ENCODE measurements around the gene OR5I1. TPM values are rescaled to one million over a fixed set of nuclear protein-coding genes. Genes with fewer than 3 reads are reported as not detected.
"Not testable (repeated sequence)": the region's sequence is repeated elsewhere in the genome, so short reads cannot be mapped to it uniquely, and the experiment has no call there.

Gene OR5I1
- total and polyA plus RNA-seq, 2 experiments from 2014 or later = not detected

DNA sequence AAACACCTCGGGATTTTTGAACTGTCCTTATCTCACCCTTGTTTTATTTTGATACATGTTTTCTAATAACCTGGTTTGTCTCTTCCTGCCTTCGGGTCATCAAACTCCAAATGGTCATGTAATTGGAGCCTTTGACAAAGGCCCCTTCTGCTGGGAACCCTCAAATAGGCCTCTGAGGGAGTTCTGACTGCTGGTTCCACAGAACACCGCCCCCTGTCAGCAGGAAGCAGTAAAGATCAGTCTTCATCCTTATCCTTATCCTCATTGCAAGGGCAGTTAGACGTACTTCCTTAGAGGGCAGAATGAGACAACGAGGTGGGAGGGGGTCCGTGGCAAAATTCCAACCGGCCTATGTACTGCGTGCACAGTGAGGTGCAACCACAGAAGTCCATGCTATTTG, 41.0 kb downstream of the OR5I1 start:
- TF ChIP-seq CREB1 (CRISPR knock-in tag; IDR thresholded peaks at IDR 0.05; ENCODE audit: low read depth) = no peak
- TF ChIP-seq, protein P1, sequence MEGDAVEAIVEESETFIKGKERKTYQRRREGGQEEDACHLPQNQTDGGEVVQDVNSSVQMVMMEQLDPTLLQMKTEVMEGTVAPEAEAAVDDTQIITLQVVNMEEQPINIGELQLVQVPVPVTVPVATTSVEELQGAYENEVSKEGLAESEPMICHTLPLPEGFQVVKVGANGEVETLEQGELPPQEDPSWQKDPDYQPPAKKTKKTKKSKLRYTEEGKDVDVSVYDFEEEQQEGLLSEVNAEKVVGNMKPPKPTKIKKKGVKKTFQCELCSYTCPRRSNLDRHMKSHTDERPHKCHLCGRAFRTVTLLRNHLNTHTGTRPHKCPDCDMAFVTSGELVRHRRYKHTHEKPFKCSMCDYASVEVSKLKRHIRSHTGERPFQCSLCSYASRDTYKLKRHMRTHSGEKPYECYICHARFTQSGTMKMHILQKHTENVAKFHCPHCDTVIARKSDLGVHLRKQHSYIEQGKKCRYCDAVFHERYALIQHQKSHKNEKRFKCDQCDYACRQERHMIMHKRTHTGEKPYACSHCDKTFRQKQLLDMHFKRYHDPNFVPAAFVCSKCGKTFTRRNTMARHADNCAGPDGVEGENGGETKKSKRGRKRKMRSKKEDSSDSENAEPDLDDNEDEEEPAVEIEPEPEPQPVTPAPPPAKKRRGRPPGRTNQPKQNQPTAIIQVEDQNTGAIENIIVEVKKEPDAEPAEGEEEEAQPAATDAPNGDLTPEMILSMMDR (conservative IDR thresholded peaks at IDR 0.05; ENCODE audit: low read depth in 2 of 2) = peak; percentile 70 to 78
- H3K36me3 ChIP-seq (ENCODE audit: insufficient read depth) = no peaks in the 10 kb centered on the region
- no peaks in the 10 kb centered on the region for H3K27me3 ChIP-seq (ENCODE audit: insufficient read depth)
- no peak overlapping the region for H3K27ac ChIP-seq (ENCODE audit: low read depth)
- no peaks in the 10 kb centered on the region for H3K9me2 ChIP-seq (ENCODE audit: insufficient read depth)
- Mint-ChIP-seq H3K4me1 (no peaks in the 10 kb centered on the region), H3K4me3 (no peak overlapping the region), H3K9me3 (peaks cover 77% of the 10 kb centered on the region), H3K27ac (no peak overlapping the region), H3K27me3 (ENCODE audit: insufficient read depth, low read depth, poor library complexity) (peaks cover 2% of the 10 kb centered on the region), H3K36me3 (ENCODE audit: low read depth) (0 out of 3 replicates have a peak, but pooled peaks cover 3% of the 10 kb centered on the region)
- DNase-seq (ENCODE audit: low spot score) = peak; percentile 76
- no peaks in the 10 kb centered on the region for H3F3A ChIP-seq (replicated peaks; ENCODE audit: low read depth)
- H2AFZ ChIP-seq = peak overlapping the region; percentile 72; the same call in 1 of the 2 replicates
- no peak overlapping the region for H3K4me3 ChIP-seq
- no peaks in the 10 kb centered on the region for H3K79me2 ChIP-seq (replicated peaks; ENCODE audit: insufficient read depth)
- no peaks in the 10 kb centered on the region for H3K4me1 ChIP-seq (ENCODE audit: insufficient read depth)
- H3K4me2 ChIP-seq = no peak overlapping the region
- no peaks in the 10 kb centered on the region for H4K20me1 ChIP-seq (replicated peaks; ENCODE audit: insufficient read depth)
- ATAC-seq = peak; percentile 69

DNA sequence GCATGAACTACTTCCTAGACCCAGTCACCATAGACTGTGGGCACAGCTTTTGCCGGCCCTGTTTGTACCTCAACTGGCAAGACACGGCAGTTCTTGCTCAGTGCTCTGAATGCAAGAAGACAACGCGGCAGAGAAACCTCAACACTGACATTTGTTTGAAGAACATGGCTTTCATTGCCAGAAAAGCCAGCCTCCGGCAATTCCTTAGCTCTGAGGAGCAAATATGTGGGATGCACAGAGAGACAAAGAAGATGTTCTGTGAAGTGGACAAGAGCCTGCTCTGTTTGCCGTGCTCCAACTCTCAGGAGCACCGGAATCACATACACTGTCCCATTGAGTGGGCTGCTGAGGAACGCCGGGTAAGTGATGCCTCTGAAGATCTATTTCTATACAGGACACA, 50.7 kb downstream of the OR5I1 start:
- not testable (repeated sequence) for H3K27ac ChIP-seq (ENCODE audit: low read depth); H3K36me3 ChIP-seq (ENCODE audit: insufficient read depth); H3K4me2 ChIP-seq; H3K27ac Mint-ChIP-seq; H2AFZ ChIP-seq; H3K27me3 Mint-ChIP-seq (ENCODE audit: insufficient read depth, low read depth, poor library complexity); H3K4me1 ChIP-seq (ENCODE audit: insufficient read depth); H3F3A ChIP-seq (replicated peaks; ENCODE audit: low read depth); H3K4me3 ChIP-seq; H3K27me3 ChIP-seq (ENCODE audit: insufficient read depth); H3K9me2 ChIP-seq (ENCODE audit: insufficient read depth); H4K20me1 ChIP-seq (replicated peaks; ENCODE audit: insufficient read depth); H3K79me2 ChIP-seq (replicated peaks; ENCODE audit: insufficient read depth); H3K4me3 Mint-ChIP-seq; DNase-seq (ENCODE audit: low spot score); ATAC-seq; H3K4me1 Mint-ChIP-seq
- H3K36me3 Mint-ChIP-seq (ENCODE audit: low read depth) = peaks cover 12% of the 10 kb centered on the region
- H3K9me3 Mint-ChIP-seq = peaks cover 87% of the 10 kb centered on the region

Other genes starting within 250 kb of the OR5I1 start
- gene OR5D13, start 163.0 kb downstream of the OR5I1 start, total RNA-seq (2014; rRNA removed; shearing (Covaris generic)) = not detected in 2 replicates
- not detected in 2 replicates for gene OR5D13, start 163.0 kb downstream of the OR5I1 start, polyA plus RNA-seq (2016; fragmentation: Nextera tagmentation; extraction: Ambion mirVana)
- not detected in 2 replicates for gene OR5D14, start 140.8 kb downstream of the OR5I1 start, total RNA-seq (2014; rRNA removed; shearing (Covaris generic))
- gene OR5D14, start 140.8 kb downstream of the OR5I1 start, polyA plus RNA-seq (2016; fragmentation: Nextera tagmentation; extraction: Ambion mirVana) = not detected in 2 replicates
- gene OR5L1, start 125.0 kb downstream of the OR5I1 start, total RNA-seq (2014; rRNA removed; shearing (Covaris generic)) = not detected in 2 replicates
- gene OR5L1, start 125.0 kb downstream of the OR5I1 start, polyA plus RNA-seq (2016; fragmentation: Nextera tagmentation; extraction: Ambion mirVana) = not detected in 2 replicates
- not detected in 2 replicates for gene OR5D18, start 116.8 kb downstream of the OR5I1 start, total RNA-seq (2014; rRNA removed; shearing (Covaris generic))
- gene OR5D18, start 116.8 kb downstream of the OR5I1 start, polyA plus RNA-seq (2016; fragmentation: Nextera tagmentation; extraction: Ambion mirVana) = not detected in 2 replicates
- gene OR5L2, start 109.2 kb downstream of the OR5I1 start, total RNA-seq (2014; rRNA removed; shearing (Covaris generic)) = not detected in 2 replicates
- not detected in 2 replicates for gene OR5L2, start 109.2 kb downstream of the OR5I1 start, polyA plus RNA-seq (2016; fragmentation: Nextera tagmentation; extraction: Ambion mirVana)
- gene OR5D16, start 97.6 kb downstream of the OR5I1 start, total RNA-seq (2014; rRNA removed; shearing (Covaris generic)) = not detected in 2 replicates
- gene OR5D16, start 97.6 kb downstream of the OR5I1 start, polyA plus RNA-seq (2016; fragmentation: Nextera tagmentation; extraction: Ambion mirVana) = not detected in 2 replicates
- gene TRIM51, start 53.1 kb downstream of the OR5I1 start, total RNA-seq (2014; rRNA removed; shearing (Covaris generic)) = not detected in 2 replicates
- 0.14 and 0.21 TPM in 2 replicates for gene TRIM51, start 53.1 kb downstream of the OR5I1 start, polyA plus RNA-seq (2016; fragmentation: Nextera tagmentation; extraction: Ambion mirVana)
- gene OR5W2, start 21.8 kb downstream of the OR5I1 start, total RNA-seq (2014; rRNA removed; shearing (Covaris generic)) = not detected in 2 replicates
- not detected in 2 replicates for gene OR5W2, start 21.8 kb downstream of the OR5I1 start, polyA plus RNA-seq (2016; fragmentation: Nextera tagmentation; extraction: Ambion mirVana)
- 0.10 and 0.58 TPM in 2 replicates for gene OR10AG1, start 33.5 kb upstream of the OR5I1 start, total RNA-seq (2014; rRNA removed; shearing (Covaris generic))
- 0.06 TPM in 1 of 2 replicates, not detected in the other for gene OR10AG1, start 33.5 kb upstream of the OR5I1 start, polyA plus RNA-seq (2016; fragmentation: Nextera tagmentation; extraction: Ambion mirVana)
- not detected in 2 replicates for gene OR5F1, start 58.2 kb upstream of the OR5I1 start, total RNA-seq (2014; rRNA removed; shearing (Covaris generic))
- gene OR5F1, start 58.2 kb upstream of the OR5I1 start, polyA plus RNA-seq (2016; fragmentation: Nextera tagmentation; extraction: Ambion mirVana) = not detected in 2 replicates
- not detected in 2 replicates for gene OR5AS1, start 91.3 kb upstream of the OR5I1 start, total RNA-seq (2014; rRNA removed; shearing (Covaris generic))
- not detected in 2 replicates for gene OR5AS1, start 91.3 kb upstream of the OR5I1 start, polyA plus RNA-seq (2016; fragmentation: Nextera tagmentation; extraction: Ambion mirVana)
- gene OR8I2, start 156.9 kb upstream of the OR5I1 start, total RNA-seq (2014; rRNA removed; shearing (Covaris generic)) = not detected in 2 replicates
- not detected in 2 replicates for gene OR8I2, start 156.9 kb upstream of the OR5I1 start, polyA plus RNA-seq (2016; fragmentation: Nextera tagmentation; extraction: Ambion mirVana)
- not detected in 2 replicates for gene OR8H2, start 167.3 kb upstream of the OR5I1 start, total RNA-seq (2014; rRNA removed; shearing (Covaris generic))
- not detected in 2 replicates for gene OR8H2, start 167.3 kb upstream of the OR5I1 start, polyA plus RNA-seq (2016; fragmentation: Nextera tagmentation; extraction: Ambion mirVana)
- gene OR8H3, start 186.0 kb upstream of the OR5I1 start, total RNA-seq (2014; rRNA removed; shearing (Covaris generic)) = not detected in 2 replicates
- gene OR8H3, start 186.0 kb upstream of the OR5I1 start, polyA plus RNA-seq (2016; fragmentation: Nextera tagmentation; extraction: Ambion mirVana) = not detected in 2 replicates
- gene OR8J3, start 203.8 kb upstream of the OR5I1 start, total RNA-seq (2014; rRNA removed; shearing (Covaris generic)) = not detected in 2 replicates
- not detected in 2 replicates for gene OR8J3, start 203.8 kb upstream of the OR5I1 start, polyA plus RNA-seq (2016; fragmentation: Nextera tagmentation; extraction: Ambion mirVana)
- not detected in 2 replicates for gene OR8K5, start 223.9 kb upstream of the OR5I1 start, total RNA-seq (2014; rRNA removed; shearing (Covaris generic))
- gene OR8K5, start 223.9 kb upstream of the OR5I1 start, polyA plus RNA-seq (2016; fragmentation: Nextera tagmentation; extraction: Ambion mirVana) = not detected in 2 replicates
- not detected in 2 replicates for gene OR5J2, start 240.2 kb upstream of the OR5I1 start, total RNA-seq (2014; rRNA removed; shearing (Covaris generic))
- gene OR5J2, start 240.2 kb upstream of the OR5I1 start, polyA plus RNA-seq (2016; fragmentation: Nextera tagmentation; extraction: Ambion mirVana) = not detected in 2 replicates

Measured in GM23338 (cell line).